ENCODE measurements around the gene THRB.

The THRB gene

DNA sequence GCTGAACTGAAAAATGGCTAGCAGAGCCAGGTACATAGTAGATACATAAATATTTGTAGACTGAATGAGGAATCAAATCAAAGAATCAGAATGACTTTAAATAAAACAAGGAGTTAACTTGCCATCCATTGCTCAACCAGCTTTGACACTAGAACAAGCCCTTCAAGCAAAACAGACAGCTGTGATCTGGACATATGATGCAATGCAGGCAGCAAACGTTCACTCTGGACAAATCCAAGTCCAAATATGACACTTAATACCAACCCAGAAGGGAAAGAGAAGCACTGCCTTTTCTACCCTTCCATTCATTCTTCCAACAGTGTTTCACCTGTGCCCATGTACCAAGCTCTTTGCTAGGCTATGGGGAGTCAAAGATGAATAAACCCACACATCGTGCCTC is 4.5 kb downstream of the THRB start:
- DNase-seq (ENCODE audit: low read depth in 4 of 4, low spot score in 1 of 4), result no peak

- no peak for DNase-seq (ENCODE audit: low read depth in 4 of 4, low spot score in 1 of 4)
Measured at GRCh38 chr3:24487325-24488262, 7.1 kb downstream of the THRB start.

GRCh38 chr3:24485511-24485910 is 9.1 kb downstream of the THRB start:
- DNase-seq (ENCODE audit: low read depth in 4 of 4, low spot score in 1 of 4), result no peak

DNA sequence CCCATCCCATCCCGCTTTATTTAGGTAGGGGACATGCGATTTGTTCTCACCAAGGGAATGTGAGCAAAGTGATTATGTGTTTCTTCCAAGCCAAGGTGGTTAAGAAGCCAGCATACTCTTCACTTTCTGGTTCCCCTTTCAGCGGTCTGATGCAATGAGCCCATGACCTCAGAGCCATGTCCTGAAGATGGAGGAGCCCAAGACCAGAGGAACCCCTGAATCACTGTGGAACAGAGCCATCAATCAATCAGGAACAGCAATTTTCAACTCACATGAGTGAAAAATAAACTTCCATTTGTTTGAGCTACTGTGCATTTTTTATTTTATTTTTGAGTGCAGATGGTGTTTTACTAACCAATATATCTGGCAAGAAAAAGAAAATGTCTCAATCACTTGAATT is 10.8 kb downstream of the THRB start:
- no peak for DNase-seq (ENCODE audit: low read depth in 4 of 4, low spot score in 1 of 4)

DNA sequence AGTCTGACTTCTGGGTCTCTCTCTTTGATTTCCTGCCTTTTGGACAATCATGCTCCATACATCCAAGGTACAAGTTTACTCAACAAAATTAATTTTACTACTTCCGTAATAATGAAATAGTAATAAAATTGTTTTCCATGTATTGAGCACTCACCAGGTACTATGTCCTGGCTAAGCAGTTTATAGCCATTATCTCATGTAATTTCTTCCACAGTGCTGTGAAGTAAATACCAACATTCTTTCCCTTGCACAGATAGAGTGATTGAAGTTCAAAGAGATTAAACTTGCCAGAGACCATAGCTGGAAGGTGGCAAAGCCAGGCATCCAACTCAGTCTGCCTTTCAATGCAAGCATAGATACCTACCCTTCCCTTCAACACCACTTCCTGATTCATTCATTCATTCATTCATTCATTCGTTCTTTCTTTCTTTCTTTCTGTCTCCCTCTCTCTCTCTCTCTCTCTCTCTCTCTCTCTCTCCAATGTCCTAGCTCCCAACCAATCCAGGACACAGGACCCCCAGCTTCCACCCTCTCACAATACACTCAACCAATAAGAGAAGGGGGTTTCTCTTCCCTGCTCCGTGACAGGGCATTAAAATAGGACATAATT is 12.4 kb downstream of the THRB start:
- DNase-seq (ENCODE audit: low read depth in 4 of 4, low spot score in 1 of 4), result no peak

GRCh38 chr3:24481193-24481592 is 13.5 kb downstream of the THRB start:
- DNase-seq (ENCODE audit: low read depth in 4 of 4, low spot score in 1 of 4), result no peak

DNA sequence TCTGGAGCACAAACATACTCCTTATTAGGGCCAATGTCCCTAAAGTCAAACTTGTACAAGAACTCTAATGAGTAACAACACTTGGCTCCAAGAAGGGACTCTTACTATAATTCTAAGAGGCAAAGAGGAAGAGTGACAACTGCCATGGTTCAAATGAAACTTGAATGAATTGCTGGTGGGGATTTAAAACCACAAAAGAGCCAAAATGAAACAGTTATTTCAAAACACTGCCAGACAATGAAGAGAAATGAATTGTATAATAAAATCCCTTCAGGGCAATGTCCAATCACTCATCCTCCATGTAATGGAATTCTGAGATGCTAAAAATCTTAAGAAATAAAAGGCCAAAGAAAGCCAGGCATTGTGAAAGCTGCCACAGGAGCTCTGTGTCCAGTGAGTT is 14.2 kb downstream of the THRB start:
- no peak for DNase-seq (ENCODE audit: low read depth in 4 of 4, low spot score in 1 of 4)

DNA sequence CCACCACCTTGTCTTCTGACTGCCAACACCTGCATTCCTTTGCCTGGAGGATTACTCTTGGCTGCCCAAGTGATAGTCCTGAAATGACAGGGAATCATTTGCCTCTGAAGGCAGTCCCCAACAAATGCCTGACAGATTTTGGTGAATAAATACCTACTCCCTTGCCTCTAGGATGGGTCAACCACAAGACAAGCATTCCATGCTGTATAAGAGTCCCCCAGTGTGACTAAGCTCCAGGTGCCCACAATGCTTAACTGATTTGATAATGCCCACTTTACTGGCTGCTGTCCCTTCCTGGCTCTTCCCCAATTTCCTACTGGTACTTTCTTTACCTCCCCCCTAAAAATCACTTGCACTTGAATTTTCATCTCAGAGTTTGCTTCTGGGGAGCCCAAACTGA is 14.8 kb downstream of the THRB start:
- DNase-seq (ENCODE audit: low read depth in 4 of 4, low spot score in 1 of 4), result no peak

- DNase-seq (ENCODE audit: low read depth in 4 of 4, low spot score in 1 of 4), result no peak
Measured at GRCh38 chr3:24476871-24477656, 17.6 kb downstream of the THRB start.

GRCh38 chr3:24475925-24476324 is 18.7 kb downstream of the THRB start:
- no peak for DNase-seq (ENCODE audit: low read depth in 4 of 4, low spot score in 1 of 4)

- DNase-seq (ENCODE audit: low read depth in 4 of 4, low spot score in 1 of 4), result no peak
Measured at GRCh38 chr3:24474862-24475261, 19.8 kb downstream of the THRB start.

- DNase-seq (ENCODE audit: low read depth in 4 of 4, low spot score in 1 of 4), result no peak
Measured at GRCh38 chr3:24472358-24472757, 22.3 kb downstream of the THRB start.

DNA sequence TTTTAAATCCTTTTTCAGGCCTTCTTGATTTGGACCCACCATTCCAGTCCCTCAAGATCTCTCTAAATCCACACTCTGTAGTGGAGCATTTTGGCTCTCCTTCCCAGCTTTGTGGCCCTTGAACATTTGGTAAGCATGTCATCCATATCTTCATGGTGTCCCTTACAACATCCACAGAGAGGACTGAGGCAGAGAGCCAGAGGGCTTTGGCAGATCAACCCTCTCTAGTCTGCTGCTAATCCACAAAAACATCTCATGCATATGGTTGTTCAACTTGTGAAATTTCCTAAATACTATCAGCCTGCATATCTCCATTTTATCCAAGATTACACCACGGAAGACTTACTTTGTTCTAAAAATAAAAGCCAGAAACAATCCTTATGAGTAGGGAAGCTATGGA is 23.2 kb downstream of the THRB start:
- no peak for DNase-seq (ENCODE audit: low read depth in 4 of 4, low spot score in 1 of 4)

GRCh38 chr3:24470277-24470676 is 24.4 kb downstream of the THRB start:
- no peak for DNase-seq (ENCODE audit: low read depth in 4 of 4, low spot score in 1 of 4)

DNA sequence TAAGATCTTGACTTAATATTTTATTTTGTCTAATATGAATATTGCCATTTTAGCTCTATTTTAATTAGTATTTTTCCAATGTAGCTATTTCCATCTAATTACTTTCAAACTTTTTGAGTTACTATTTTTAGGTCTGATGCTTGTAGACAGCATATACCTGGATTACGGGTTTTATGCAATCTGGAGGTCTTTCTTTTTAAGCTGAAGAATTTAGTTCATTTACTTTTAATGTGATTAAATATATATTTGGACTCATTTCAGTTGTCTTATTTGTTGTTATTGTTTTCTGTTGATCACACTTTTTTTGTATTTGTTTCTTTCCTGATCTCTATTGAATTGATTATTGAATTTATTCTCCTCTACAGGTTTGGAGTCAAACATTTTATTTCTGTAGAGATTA is 30.3 kb downstream of the THRB start:
- DNase-seq (ENCODE audit: low read depth in 4 of 4, low spot score in 1 of 4), result no peak

GRCh38 chr3:24462737-24463136 is 31.9 kb downstream of the THRB start:
- no peak for DNase-seq (ENCODE audit: low read depth in 4 of 4, low spot score in 1 of 4)

- no peak for DNase-seq (ENCODE audit: low read depth in 4 of 4, low spot score in 1 of 4)
Measured at GRCh38 chr3:24460974-24461373, 33.7 kb downstream of the THRB start.

DNA sequence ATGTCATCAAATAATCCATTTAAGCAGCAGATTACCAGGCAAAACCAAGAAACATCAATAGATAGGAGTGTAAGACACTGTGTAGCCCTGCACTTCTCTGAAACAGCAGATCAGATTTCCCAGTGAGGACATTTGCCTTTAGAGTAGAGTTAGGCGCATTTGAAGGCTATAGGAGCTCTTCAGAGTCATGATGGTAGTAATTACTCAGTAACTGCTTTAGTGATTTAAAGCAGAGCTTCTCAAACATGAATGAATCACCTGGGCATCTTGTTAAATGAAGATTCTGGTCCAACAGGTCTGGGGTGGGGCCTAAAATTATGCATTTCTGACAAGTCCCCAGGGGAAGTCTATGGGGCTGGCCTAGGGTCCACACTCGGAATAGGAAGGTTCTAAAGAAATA is 36.9 kb downstream of the THRB start:
- DNase-seq (ENCODE audit: low read depth in 4 of 4, low spot score in 1 of 4), result no peak

GRCh38 chr3:24454856-24455255 is 39.8 kb downstream of the THRB start:
- no peak for DNase-seq (ENCODE audit: low read depth in 4 of 4, low spot score in 1 of 4)

DNA sequence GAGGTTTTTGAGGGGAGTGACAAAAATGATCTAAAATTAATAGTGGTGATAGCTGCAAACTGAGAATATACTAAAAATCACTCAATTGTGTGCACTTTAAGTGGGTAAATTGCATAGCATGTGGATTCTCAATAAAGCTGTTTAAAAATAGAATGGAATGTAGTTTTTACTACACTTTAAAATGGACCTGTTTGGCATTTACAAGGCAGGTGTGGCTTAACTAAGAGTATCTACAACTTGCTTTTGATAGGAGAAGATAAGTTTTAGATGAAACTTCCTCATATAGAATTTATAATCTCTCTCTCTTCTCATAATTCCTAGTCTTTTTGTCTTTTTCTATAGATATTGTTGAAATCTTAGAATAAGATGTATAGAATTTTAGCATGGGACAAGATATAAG is 40.3 kb downstream of the THRB start:
- no peak for DNase-seq (ENCODE audit: low read depth in 4 of 4, low spot score in 1 of 4)

GRCh38 chr3:24451461-24452099 is 43.1 kb downstream of the THRB start:
- no peak for DNase-seq (ENCODE audit: low read depth in 4 of 4, low spot score in 1 of 4)
